Calu3 (cell line): ENCODE data around the gene CPPED1. TPM values are rescaled to one million over a fixed set of nuclear protein-coding genes. Genes with fewer than 3 reads are reported as not detected.

Source experiments
- BruUV-seq: library from RNA; stranded (reverse); fragments of 400-500 nt; replicated peaks from 2 replicates; lab custom pipeline; 2021; lab: Mats Ljungman, UMichigan
- CTCF ChIA-PET: fragments of 300-600 bp; sonication (Branson Sonifier 250); formaldehyde crosslinking; loops from one replicate; lab custom pipeline; 2022; ENCODE audit warnings: antibody characterized with exemption; lab: Charles Lee
- DNase-seq: peaks from one replicate; pipeline ENCODE4 v3.0.0; 2022
- H3K27ac Mint-ChIP-seq: one replicate; pipeline ENCODE4 v1.8.0; 2022; ENCODE audit warnings: mixed read lengths; ENCODE audit not compliant: unreplicated experiment
- H3K27me3 Mint-ChIP-seq: one replicate; pipeline ENCODE4 v1.8.0; 2022; ENCODE audit warnings: mixed read lengths; ENCODE audit not compliant: unreplicated experiment
- H3K36me3 Mint-ChIP-seq: one replicate; pipeline ENCODE4 v1.8.0; 2022; ENCODE audit warnings: mild to moderate bottlenecking, moderate library complexity, mixed read lengths; ENCODE audit not compliant: insufficient read depth, unreplicated experiment
- H3K4me1 Mint-ChIP-seq: one replicate; pipeline ENCODE4 v1.8.0; 2022; ENCODE audit warnings: mild to moderate bottlenecking, low read depth, mixed read lengths; ENCODE audit not compliant: unreplicated experiment
- H3K4me3 Mint-ChIP-seq: one replicate; pipeline ENCODE4 v1.8.0; 2022; ENCODE audit warnings: mild to moderate bottlenecking, low read depth, moderate library complexity, mixed read lengths; ENCODE audit not compliant: unreplicated experiment
- H3K9me3 Mint-ChIP-seq: one replicate; pipeline ENCODE4 v1.8.0; 2022; ENCODE audit warnings: low read depth, mixed read lengths; ENCODE audit not compliant: unreplicated experiment
- CTCF ChIP-seq: fragments of 200-600 bp; IDR thresholded peaks from one replicate; pipeline ENCODE4 v1.8.0; 2022; ENCODE audit warnings: antibody characterized with exemption; ENCODE audit not compliant: unreplicated experiment
- intact Hi-C: fragments of 100-400 bp; cut with micrococcal nuclease; formaldehyde crosslinking; loops from one replicate; pipeline ENCODE4 v1.10.0; 2022; ENCODE audit not compliant: unreplicated experiment
- total RNA-seq: library from RNA; stranded (reverse); gene quantifications from 2 replicates; pipeline ENCODE4 v1.2.3, GENCODE V29; 2022

The CPPED1 gene
- total RNA-seq, 1 experiment from 2014 or later, result not detected

DNA sequence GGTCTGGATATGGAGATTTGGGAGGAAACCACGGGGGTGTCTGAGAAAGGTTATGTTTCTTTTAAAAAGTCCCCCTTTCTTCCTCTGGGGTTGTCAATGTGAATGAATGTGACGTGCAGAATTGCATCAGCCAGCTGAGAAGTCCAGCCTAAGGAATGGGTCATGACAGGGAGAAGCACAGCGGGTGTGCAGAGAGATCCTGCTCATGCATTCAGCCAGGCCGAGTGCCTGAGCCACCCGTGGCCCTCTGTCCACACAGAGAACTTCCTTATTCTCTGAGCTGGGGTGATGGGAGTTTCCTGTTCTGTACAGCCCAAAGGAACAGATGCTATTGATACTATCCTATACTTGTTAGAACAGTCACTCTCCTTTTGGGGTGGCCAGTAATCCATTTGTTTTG is 117.9 kb downstream of the CPPED1 start:
- no peak for TF ChIP-seq CTCF
- H3K27me3 Mint-ChIP-seq, result peaks cover 21% of the 10 kb centered on the region
- H3K27ac Mint-ChIP-seq, result no peak overlapping the region
- no peaks in the 10 kb centered on the region for H3K4me1 Mint-ChIP-seq
- BruUV-seq, result no TSS peak
- CTCF ChIA-PET, result no interaction called here
- no peaks in the 10 kb centered on the region for H3K36me3 Mint-ChIP-seq
- intact Hi-C loops, result no loop called here
- no peak for DNase-seq
- H3K4me3 Mint-ChIP-seq, result no peak overlapping the region
- no peaks in the 10 kb centered on the region for H3K9me3 Mint-ChIP-seq

- Mint-ChIP-seq H3K9me3 (no peaks in the 10 kb centered on the region), H3K4me3 (no peak overlapping the region), H3K4me1 (no peaks in the 10 kb centered on the region), H3K27me3 (peaks cover 21% of the 10 kb centered on the region), H3K36me3 (no peaks in the 10 kb centered on the region), H3K27ac (no peak overlapping the region)
- DNase-seq, result no peak
- no TSS peak for BruUV-seq
- intact Hi-C loops, result no loop called here
- no peak for TF ChIP-seq CTCF
- CTCF ChIA-PET, result no interaction called here
Measured at GRCh38 chr16:12682432-12683165, 121.1 kb downstream of the CPPED1 start.

DNA sequence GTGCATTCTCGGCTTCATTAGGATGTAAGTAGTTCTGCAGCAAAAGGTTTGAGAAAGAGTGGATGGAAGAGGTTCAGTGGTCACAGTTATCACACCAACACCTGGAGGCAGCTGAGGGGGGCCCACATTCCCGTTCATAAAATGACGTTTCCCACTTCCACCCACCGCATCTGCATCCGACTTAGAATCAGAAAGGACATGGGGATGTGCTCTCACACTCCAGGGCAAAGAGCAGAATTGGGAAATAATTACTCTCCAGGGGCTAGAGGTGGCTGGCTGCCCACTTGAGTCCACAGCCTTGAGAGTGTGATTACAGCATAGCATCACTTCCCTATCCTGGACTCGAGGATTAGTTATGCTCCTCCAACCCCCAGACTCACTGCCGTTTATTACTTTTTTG is 122.0 kb downstream of the CPPED1 start:
- Mint-ChIP-seq H3K36me3 (no peaks in the 10 kb centered on the region), H3K9me3 (no peaks in the 10 kb centered on the region), H3K27me3 (peaks cover 21% of the 10 kb centered on the region), H3K4me3 (no peak overlapping the region), H3K4me1 (no peaks in the 10 kb centered on the region), H3K27ac (no peak overlapping the region)
- no TSS peak for BruUV-seq
- no peak for TF ChIP-seq CTCF
- DNase-seq, result no peak
- CTCF ChIA-PET, result no interaction called here
- intact Hi-C loops, result no loop called here

DNA sequence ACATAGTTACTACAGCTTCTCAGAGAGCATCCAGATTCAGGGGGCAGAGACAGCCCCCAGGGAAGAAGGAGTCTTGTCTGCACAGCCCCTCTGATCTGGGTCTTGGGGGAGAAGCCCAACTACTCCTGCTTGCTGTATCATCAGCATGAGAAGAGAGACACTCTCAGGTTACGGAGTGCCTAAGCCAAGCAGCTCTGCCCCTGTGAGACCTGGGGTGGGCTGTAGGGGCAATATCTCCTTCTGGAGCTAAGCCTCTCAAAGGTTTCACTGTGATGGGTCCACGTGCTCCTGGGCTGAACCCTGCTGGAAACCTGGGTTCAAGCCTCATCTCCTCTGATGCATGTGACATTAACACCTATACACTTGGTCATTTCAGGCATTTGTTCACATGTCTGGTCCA is 123.2 kb downstream of the CPPED1 start:
- H3K9me3 Mint-ChIP-seq, result no peaks in the 10 kb centered on the region
- H3K36me3 Mint-ChIP-seq, result no peaks in the 10 kb centered on the region
- no peak overlapping the region for H3K4me3 Mint-ChIP-seq
- intact Hi-C loops, result no loop called here
- CTCF ChIA-PET, result no interaction called here
- DNase-seq, result no peak
- H3K27ac Mint-ChIP-seq, result no peak overlapping the region
- H3K4me1 Mint-ChIP-seq, result no peaks in the 10 kb centered on the region
- peaks cover 21% of the 10 kb centered on the region for H3K27me3 Mint-ChIP-seq
- no TSS peak for BruUV-seq
- TF ChIP-seq CTCF, result no peak
